ENCODE results near the gene SPP1.
"Not testable (repeated sequence)": the region's sequence is repeated elsewhere in the genome, so short reads cannot be mapped to it uniquely, and the experiment has no call there.

The SPP1 gene

DNA sequence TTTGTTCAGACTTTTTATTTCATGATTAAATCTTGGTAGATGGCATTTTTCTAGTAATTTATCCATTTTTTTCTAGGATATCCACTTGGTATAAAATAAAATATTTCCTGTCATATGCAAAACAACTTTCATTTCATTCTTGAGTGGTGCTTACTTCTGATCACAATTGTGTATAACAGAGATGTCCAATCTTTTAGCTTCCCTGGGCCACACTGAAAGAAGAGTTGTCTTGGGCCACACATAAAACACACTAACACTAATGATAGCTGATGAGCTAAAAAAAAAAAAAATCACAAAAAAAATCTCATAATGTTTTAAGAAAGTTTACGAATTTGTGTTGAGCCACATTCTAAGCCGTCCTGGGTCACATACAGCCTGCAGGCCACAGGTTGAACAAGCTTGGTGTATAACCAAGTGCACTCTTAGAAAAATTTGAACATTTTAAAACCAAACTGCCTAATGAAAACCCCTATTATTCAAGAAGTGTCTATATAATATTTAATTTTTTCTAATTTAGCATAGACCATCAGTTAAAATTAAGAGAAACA lies 41.3 kb upstream of the SPP1 start:
- in situ Hi-C loops (cut with MboI; ENCODE audit: low sequenced_read_pairs, unreplicated experiment), result no loop called here
- no peak for DNase-seq (ENCODE audit: low spot score)
- TF ChIP-seq, protein P1, sequence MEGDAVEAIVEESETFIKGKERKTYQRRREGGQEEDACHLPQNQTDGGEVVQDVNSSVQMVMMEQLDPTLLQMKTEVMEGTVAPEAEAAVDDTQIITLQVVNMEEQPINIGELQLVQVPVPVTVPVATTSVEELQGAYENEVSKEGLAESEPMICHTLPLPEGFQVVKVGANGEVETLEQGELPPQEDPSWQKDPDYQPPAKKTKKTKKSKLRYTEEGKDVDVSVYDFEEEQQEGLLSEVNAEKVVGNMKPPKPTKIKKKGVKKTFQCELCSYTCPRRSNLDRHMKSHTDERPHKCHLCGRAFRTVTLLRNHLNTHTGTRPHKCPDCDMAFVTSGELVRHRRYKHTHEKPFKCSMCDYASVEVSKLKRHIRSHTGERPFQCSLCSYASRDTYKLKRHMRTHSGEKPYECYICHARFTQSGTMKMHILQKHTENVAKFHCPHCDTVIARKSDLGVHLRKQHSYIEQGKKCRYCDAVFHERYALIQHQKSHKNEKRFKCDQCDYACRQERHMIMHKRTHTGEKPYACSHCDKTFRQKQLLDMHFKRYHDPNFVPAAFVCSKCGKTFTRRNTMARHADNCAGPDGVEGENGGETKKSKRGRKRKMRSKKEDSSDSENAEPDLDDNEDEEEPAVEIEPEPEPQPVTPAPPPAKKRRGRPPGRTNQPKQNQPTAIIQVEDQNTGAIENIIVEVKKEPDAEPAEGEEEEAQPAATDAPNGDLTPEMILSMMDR (IDR thresholded peaks at IDR 0.05; ENCODE audit: borderline replicate concordance, control extremely low read depth, extremely low read depth, insufficient read depth, missing control alignments), result no peak

GRCh38 chr4:87934973-87935372 lies 40.5 kb upstream of the SPP1 start:
- in situ Hi-C loops (cut with MboI; ENCODE audit: low sequenced_read_pairs, unreplicated experiment), result no loop called here
- TF ChIP-seq, protein P1 (IDR thresholded peaks at IDR 0.05; ENCODE audit: borderline replicate concordance, control extremely low read depth, extremely low read depth, insufficient read depth, missing control alignments), result no peak
- no peak for DNase-seq (ENCODE audit: low spot score)

- in situ Hi-C loops (cut with MboI; ENCODE audit: low sequenced_read_pairs, unreplicated experiment); DNase-seq (ENCODE audit: low spot score): not testable (repeated sequence)
Observed at GRCh38 chr4:87935954-87936353, 39.6 kb upstream of the SPP1 start.

DNA sequence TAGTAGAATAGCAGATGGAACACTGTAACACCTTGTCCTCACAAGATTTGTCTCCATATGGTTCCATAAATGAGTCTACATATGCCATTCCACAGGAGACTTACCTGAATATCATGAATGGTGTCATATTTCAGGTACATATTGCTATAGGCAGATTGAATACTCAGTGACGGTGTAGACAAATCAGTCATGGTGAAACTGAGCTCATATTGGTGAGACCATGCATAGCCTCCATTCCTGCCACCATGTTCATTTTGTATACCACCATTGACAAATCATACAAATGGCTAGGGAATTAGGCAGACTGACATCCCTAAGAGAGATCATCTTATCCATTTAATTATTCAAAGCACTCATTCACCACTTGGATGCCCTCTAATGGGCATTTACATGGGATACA lies 38.0 kb upstream of the SPP1 start:
- in situ Hi-C loops (cut with MboI; ENCODE audit: low sequenced_read_pairs, unreplicated experiment), result no loop called here
- DNase-seq (ENCODE audit: low spot score), result no peak
- TF ChIP-seq, protein P1 (IDR thresholded peaks at IDR 0.05; ENCODE audit: borderline replicate concordance, control extremely low read depth, extremely low read depth, insufficient read depth, missing control alignments), result no peak

- TF ChIP-seq, protein P1 (IDR thresholded peaks at IDR 0.05; ENCODE audit: borderline replicate concordance, control extremely low read depth, extremely low read depth, insufficient read depth, missing control alignments), result no peak
- no peak for DNase-seq (ENCODE audit: low spot score)
- in situ Hi-C loops (cut with MboI; ENCODE audit: low sequenced_read_pairs, unreplicated experiment), result no loop called here
Observed at GRCh38 chr4:87938746-87939145, 36.8 kb upstream of the SPP1 start.

- DNase-seq (ENCODE audit: low spot score), result no peak
- in situ Hi-C loops (cut with MboI; ENCODE audit: low sequenced_read_pairs, unreplicated experiment), result no loop called here
- TF ChIP-seq, protein P1 (IDR thresholded peaks at IDR 0.05; ENCODE audit: borderline replicate concordance, control extremely low read depth, extremely low read depth, insufficient read depth, missing control alignments), result no peak
Observed at GRCh38 chr4:87939978-87940690, 35.4 kb upstream of the SPP1 start.

GRCh38 chr4:87940809-87941208 lies 34.7 kb upstream of the SPP1 start:
- DNase-seq (ENCODE audit: low spot score); in situ Hi-C loops (cut with MboI; ENCODE audit: low sequenced_read_pairs, unreplicated experiment): not testable (repeated sequence)

Data from GM13976 (cell line).